ENCODE data around the gene HILPDA. TPM values are rescaled to one million over a fixed set of nuclear protein-coding genes. Genes with fewer than 3 reads are reported as not detected.

The HILPDA gene
- total and polyA plus RNA-seq, 2 experiments from 2014 or later: 38.5 to 57.5 TPM

DNA sequence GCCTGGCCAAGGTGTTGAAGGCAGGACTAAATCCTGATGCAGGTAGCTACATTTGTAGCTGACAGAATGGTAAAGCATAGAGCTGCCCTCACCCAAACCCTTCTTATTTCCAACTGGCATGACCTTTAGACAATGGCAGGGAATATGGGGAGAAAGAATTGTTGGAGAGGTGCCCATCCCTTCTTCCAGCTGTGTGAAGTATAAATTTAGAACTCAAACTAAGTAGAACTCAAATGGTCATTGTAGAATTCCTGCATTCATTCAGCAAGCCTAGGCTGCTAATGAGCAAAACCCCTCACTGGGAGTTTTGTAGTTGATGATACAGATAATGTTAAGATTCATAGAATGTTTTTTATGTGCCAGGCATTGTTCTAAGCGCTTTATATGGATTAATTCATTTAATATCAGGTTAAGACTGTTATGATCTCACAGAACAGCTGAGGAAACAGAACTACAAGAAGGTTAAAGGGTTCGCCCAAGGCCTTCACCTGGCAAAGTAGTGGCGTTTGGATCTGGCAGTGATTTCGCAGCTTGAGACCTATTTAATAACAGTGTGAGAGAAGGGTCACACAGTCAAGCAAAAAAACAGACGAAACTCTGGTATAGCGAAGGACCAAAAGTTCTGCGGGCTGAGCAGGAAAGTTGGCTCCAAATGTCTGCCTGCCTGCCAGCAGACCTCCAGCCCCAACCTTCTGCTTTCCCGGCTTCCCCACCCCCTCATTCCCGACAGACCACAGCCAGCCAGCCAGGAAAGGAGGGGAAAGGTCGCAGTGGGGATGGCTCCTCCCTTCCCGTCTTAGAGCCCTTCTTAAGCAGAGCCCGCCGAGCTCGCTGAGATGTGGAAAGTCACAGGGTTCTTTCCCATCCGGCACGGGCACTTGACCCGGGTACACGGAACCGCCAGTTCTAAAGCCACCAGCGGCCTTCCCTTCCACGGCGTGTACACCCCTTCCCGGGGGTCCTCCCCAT is 1.6 kb upstream of the HILPDA start:
- no peak overlapping the region for H3K27ac ChIP-seq (ENCODE audit: low read depth)
- peaks cover 24% of the 10 kb centered on the region for H3K79me2 ChIP-seq (replicated peaks; ENCODE audit: insufficient read depth)
- H3K9me3 Mint-ChIP-seq: no peaks in the 10 kb centered on the region
- peaks cover 25% of the 10 kb centered on the region for H3K36me3 Mint-ChIP-seq (ENCODE audit: low read depth)
- H3K27me3 Mint-ChIP-seq (ENCODE audit: insufficient read depth, low read depth, poor library complexity): peaks cover 22% of the 10 kb centered on the region
- peak overlapping the region; percentile 93 for H2AFZ ChIP-seq
- peak; percentile 78 for ATAC-seq
- TF ChIP-seq, protein P1, sequence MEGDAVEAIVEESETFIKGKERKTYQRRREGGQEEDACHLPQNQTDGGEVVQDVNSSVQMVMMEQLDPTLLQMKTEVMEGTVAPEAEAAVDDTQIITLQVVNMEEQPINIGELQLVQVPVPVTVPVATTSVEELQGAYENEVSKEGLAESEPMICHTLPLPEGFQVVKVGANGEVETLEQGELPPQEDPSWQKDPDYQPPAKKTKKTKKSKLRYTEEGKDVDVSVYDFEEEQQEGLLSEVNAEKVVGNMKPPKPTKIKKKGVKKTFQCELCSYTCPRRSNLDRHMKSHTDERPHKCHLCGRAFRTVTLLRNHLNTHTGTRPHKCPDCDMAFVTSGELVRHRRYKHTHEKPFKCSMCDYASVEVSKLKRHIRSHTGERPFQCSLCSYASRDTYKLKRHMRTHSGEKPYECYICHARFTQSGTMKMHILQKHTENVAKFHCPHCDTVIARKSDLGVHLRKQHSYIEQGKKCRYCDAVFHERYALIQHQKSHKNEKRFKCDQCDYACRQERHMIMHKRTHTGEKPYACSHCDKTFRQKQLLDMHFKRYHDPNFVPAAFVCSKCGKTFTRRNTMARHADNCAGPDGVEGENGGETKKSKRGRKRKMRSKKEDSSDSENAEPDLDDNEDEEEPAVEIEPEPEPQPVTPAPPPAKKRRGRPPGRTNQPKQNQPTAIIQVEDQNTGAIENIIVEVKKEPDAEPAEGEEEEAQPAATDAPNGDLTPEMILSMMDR (conservative IDR thresholded peaks at IDR 0.05; ENCODE audit: low read depth in 2 of 2): no peak
- TF ChIP-seq POLR2AphosphoS5 (IDR thresholded peaks at IDR 0.05; ENCODE audit: low read depth): peak; percentile 57
- no peaks in the 10 kb centered on the region for H3K36me3 ChIP-seq (ENCODE audit: insufficient read depth)
- H3K4me2 ChIP-seq: peak overlapping the region; percentile 98
- peaks cover 38% of the 10 kb centered on the region for H3K4me1 ChIP-seq (ENCODE audit: insufficient read depth)
- peaks cover 6% of the 10 kb centered on the region for H3K27me3 ChIP-seq (ENCODE audit: insufficient read depth)
- peaks cover 12% of the 10 kb centered on the region for H4K20me1 ChIP-seq (replicated peaks; ENCODE audit: insufficient read depth)
- H3F3A ChIP-seq (replicated peaks; ENCODE audit: low read depth): peaks cover 7% of the 10 kb centered on the region; the same call in 1 of the 2 replicates
- no peaks in the 10 kb centered on the region for H3K9me2 ChIP-seq (ENCODE audit: insufficient read depth)
- H3K4me3 ChIP-seq: peak overlapping the region; percentile 99
- DNase-seq (ENCODE audit: low spot score): peak; percentile 91
- peaks cover 41% of the 10 kb centered on the region for H3K4me1 Mint-ChIP-seq
- H3K4me3 Mint-ChIP-seq: peak overlapping the region; percentile 93
- no peak overlapping the region for H3K27ac Mint-ChIP-seq

DNA sequence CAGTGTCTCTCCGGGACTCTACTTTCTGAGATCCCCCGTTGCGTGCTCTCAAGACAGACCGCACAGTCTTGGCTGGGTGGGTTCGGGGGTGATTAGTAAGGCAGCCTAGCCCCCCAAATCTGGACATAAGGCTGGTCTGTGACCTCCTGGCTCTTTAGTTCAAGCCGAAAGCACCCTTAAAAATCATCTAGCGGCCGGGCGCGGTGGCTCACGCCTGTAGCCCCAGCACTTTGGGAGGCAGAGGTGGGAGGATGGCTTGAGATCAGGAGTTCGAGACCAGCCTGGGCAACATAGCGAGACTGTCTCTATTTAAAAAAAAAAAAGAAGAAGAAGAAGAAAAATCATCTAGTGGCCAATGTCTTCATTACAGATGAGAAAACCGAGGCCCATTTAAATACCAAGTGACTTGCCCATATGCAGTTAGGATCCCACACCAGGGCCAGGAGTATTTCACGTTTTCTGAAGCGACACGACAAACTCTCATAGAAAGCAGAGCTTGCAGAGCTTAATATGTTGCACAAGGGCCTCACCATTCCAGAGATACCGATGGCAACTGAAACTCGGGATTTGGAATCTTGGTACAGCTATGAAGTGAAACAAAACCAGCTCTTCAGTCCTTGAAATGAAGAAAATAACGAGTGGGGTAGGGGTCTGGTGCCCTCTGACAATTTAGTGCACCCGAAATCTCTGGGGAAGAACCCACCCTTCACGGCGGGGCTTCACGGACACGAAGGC is 703 bp upstream of the HILPDA start:
- peaks cover 28% of the 10 kb centered on the region for H3K36me3 Mint-ChIP-seq (ENCODE audit: low read depth)
- no peaks in the 10 kb centered on the region for H3K9me2 ChIP-seq (ENCODE audit: insufficient read depth)
- DNase-seq (ENCODE audit: low spot score): peak; percentile 41
- H3K36me3 ChIP-seq (ENCODE audit: insufficient read depth): no peaks in the 10 kb centered on the region
- 0 out of 2 replicates have a peak overlapping the region, but pooled peaks have one; percentile 19 for H3K27ac Mint-ChIP-seq
- peaks cover 12% of the 10 kb centered on the region for H4K20me1 ChIP-seq (replicated peaks; ENCODE audit: insufficient read depth)
- H3K4me1 Mint-ChIP-seq: peaks cover 49% of the 10 kb centered on the region
- H3F3A ChIP-seq (replicated peaks; ENCODE audit: low read depth): peaks cover 7% of the 10 kb centered on the region; the same call in 1 of the 2 replicates
- H3K4me3 ChIP-seq: peak overlapping the region; percentile 99
- H3K4me2 ChIP-seq: peak overlapping the region; percentile 98
- H3K27me3 Mint-ChIP-seq (ENCODE audit: insufficient read depth, low read depth, poor library complexity): peaks cover 22% of the 10 kb centered on the region
- H3K27ac ChIP-seq (ENCODE audit: low read depth): no peak overlapping the region
- no peaks in the 10 kb centered on the region for H3K9me3 Mint-ChIP-seq
- H3K79me2 ChIP-seq (replicated peaks; ENCODE audit: insufficient read depth): peaks cover 30% of the 10 kb centered on the region
- ATAC-seq: peak; percentile 3; the same call in 2 of the 3 replicates
- H3K4me3 Mint-ChIP-seq: peak overlapping the region; percentile 93
- H3K4me1 ChIP-seq (ENCODE audit: insufficient read depth): peaks cover 42% of the 10 kb centered on the region
- peaks cover 6% of the 10 kb centered on the region for H3K27me3 ChIP-seq (ENCODE audit: insufficient read depth)
- peak overlapping the region; percentile 93 for H2AFZ ChIP-seq
- TF ChIP-seq POLR2AphosphoS5 (IDR thresholded peaks at IDR 0.05; ENCODE audit: low read depth): no peak
- TF ChIP-seq, protein P2, sequence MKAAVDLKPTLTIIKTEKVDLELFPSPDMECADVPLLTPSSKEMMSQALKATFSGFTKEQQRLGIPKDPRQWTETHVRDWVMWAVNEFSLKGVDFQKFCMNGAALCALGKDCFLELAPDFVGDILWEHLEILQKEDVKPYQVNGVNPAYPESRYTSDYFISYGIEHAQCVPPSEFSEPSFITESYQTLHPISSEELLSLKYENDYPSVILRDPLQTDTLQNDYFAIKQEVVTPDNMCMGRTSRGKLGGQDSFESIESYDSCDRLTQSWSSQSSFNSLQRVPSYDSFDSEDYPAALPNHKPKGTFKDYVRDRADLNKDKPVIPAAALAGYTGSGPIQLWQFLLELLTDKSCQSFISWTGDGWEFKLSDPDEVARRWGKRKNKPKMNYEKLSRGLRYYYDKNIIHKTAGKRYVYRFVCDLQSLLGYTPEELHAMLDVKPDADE (IDR thresholded peaks at IDR 0.05): no peak
- no peak for TF ChIP-seq EZH2phosphoT487 (IDR thresholded peaks at IDR 0.05; ENCODE audit: unreplicated experiment)
- TF ChIP-seq, protein P3, sequence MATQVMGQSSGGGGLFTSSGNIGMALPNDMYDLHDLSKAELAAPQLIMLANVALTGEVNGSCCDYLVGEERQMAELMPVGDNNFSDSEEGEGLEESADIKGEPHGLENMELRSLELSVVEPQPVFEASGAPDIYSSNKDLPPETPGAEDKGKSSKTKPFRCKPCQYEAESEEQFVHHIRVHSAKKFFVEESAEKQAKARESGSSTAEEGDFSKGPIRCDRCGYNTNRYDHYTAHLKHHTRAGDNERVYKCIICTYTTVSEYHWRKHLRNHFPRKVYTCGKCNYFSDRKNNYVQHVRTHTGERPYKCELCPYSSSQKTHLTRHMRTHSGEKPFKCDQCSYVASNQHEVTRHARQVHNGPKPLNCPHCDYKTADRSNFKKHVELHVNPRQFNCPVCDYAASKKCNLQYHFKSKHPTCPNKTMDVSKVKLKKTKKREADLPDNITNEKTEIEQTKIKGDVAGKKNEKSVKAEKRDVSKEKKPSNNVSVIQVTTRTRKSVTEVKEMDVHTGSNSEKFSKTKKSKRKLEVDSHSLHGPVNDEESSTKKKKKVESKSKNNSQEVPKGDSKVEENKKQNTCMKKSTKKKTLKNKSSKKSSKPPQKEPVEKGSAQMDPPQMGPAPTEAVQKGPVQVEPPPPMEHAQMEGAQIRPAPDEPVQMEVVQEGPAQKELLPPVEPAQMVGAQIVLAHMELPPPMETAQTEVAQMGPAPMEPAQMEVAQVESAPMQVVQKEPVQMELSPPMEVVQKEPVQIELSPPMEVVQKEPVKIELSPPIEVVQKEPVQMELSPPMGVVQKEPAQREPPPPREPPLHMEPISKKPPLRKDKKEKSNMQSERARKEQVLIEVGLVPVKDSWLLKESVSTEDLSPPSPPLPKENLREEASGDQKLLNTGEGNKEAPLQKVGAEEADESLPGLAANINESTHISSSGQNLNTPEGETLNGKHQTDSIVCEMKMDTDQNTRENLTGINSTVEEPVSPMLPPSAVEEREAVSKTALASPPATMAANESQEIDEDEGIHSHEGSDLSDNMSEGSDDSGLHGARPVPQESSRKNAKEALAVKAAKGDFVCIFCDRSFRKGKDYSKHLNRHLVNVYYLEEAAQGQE (IDR thresholded peaks at IDR 0.05; ENCODE audit: unreplicated experiment): no peak
- no peak for TF ChIP-seq JUNB (IDR thresholded peaks at IDR 0.05; ENCODE audit: unreplicated experiment)
- no peak for TF ChIP-seq EZH2 (IDR thresholded peaks at IDR 0.05; ENCODE audit: low read depth, unreplicated experiment)
- no peak for TF ChIP-seq ZNF331 (CRISPR knock-in tag; IDR thresholded peaks at IDR 0.05; ENCODE audit: low read depth)
- no peak for TF ChIP-seq ZNF114 (CRISPR knock-in tag; IDR thresholded peaks at IDR 0.05)
